ENCODE results near the gene PTPN18. TPM values are rescaled to one million over a fixed set of nuclear protein-coding genes. Genes with fewer than 3 reads are reported as not detected.

The PTPN18 gene
- total and polyA plus RNA-seq, 11 donors: 9.7 to 42.5 (median 12.6) TPM

DNA sequence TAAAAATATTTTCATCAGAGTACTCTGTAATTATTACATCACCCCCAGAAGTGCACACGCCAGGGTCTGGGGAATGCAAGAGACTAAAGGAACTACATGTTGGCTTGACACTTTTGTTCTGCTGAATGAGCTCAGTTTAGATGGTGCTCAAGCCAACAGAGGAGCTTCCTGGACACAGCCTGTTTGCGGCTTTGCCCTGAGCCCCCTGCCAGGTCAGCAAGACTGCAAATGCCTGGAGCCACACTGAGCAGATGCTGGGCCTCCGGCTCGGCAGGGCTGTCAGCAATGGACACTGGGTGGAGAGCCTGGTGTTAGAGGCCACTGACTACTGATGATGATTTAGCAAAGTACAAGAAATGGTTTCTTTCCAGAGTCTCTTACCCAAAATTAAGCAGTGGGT lies 31.9 kb downstream of the PTPN18 start:
- TF ChIP-seq POLR2A (IDR thresholded peaks at IDR 0.05): no peak
- no peak for TF ChIP-seq CTCF (IDR thresholded peaks at IDR 0.05)
- Histone ChIP-seq H3K27me3 (no peaks in the 10 kb centered on the region), H3K9me3 (no peaks in the 10 kb centered on the region), H3K4me1 (peaks cover 0 to 66% (median 44%) of the 10 kb centered on the region in 12 donors), H3K27ac (peak overlapping the region; percentile 35 to 84 (median 68)), H3K36me3 (peaks cover 0 to 3% (median 0%) of the 10 kb centered on the region in 9 donors), H3K4me3 (no peak overlapping the region)
- DNase-seq: peak in 2 of 5 donors; percentile 40 to 63
- 48 to 54% (median 50%) methylated on average over 4 of the region's 4 CpGs for WGBS, 4 donors
- ATAC-seq: peak in 2 of 4 donors; percentile 2 to 15
- intact Hi-C loops (cut with DNase I): loop anchor here in 2 of 10 donors (2.0 kb wide), 1 partner anchor 15 kb away; no protein-coding TSS in a partner anchor

DNA sequence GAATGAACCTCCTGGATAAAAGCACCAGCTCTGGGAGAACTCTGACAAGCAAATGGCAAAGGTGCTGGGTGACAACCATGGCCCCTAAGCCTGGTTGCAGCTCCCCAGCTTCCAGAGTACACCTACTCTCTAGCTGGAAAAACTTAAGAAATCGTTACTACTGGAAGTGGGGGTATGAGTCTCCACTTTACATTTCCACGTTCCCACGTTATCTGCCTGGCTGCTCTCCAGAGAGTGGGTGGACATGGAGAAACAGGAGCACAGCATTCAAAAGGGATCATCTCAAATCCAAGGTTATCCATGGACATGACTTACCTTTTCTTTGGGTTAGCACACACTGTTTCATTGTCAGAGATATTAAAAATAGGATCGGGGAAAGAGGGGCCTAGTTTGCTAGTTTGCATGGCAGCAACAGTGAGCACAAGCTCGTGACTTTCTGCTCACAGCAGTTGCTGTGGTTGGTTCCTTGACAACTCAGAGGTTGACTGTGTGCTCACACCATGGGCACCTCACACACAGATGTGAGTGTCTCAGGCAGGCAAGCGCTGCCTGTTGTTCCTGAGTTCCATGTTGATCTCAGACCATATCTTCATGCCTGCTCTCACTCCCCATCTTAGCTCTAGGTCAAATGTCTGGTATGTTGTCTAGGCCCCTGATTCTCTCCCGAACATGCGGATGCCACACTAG lies 32.5 kb downstream of the PTPN18 start:
- no peak overlapping the region for H3K4me3 ChIP-seq
- ATAC-seq (no peak), DNase-seq (no peak)
- intact Hi-C loops (cut with DNase I): no loop called here
- H3K36me3 ChIP-seq: no peaks in the 10 kb centered on the region
- H3K27ac ChIP-seq: peak overlapping the region; percentile 35 to 84 (median 68)
- H3K27me3 ChIP-seq: no peaks in the 10 kb centered on the region
- no peaks in the 10 kb centered on the region for H3K9me3 ChIP-seq
- TF ChIP-seq CTCF (IDR thresholded peaks at IDR 0.05): no peak
- TF ChIP-seq POLR2A (IDR thresholded peaks at IDR 0.05): no peak
- WGBS, 4 donors: 70 to 75% (median 72%) methylated on average over 8 of the region's 8 CpGs
- H3K4me1 ChIP-seq: peaks cover 0 to 66% (median 44%) of the 10 kb centered on the region in 12 donors

- Histone ChIP-seq H3K27me3 (no peaks in the 10 kb centered on the region), H3K4me3 (no peak overlapping the region), H3K4me1 (peaks cover 0 to 66% (median 44%) of the 10 kb centered on the region in 12 donors), H3K36me3 (no peaks in the 10 kb centered on the region), H3K27ac (peak overlapping the region in 3 of 12 donors; percentile 88 to 94 (median 92)), H3K9me3 (no peaks in the 10 kb centered on the region)
- intact Hi-C loops (cut with DNase I): no loop called here
- TF ChIP-seq POLR2A (IDR thresholded peaks at IDR 0.05) (no peak), CTCF (IDR thresholded peaks at IDR 0.05) (no peak)
- DNase-seq (no peak), ATAC-seq (no peak)
- WGBS, 4 donors: 83 to 90% (median 86%) methylated on average over 6 of the region's 6 CpGs
Observed at GRCh38 chr2:130389358-130389757, 33.5 kb downstream of the PTPN18 start.

DNA sequence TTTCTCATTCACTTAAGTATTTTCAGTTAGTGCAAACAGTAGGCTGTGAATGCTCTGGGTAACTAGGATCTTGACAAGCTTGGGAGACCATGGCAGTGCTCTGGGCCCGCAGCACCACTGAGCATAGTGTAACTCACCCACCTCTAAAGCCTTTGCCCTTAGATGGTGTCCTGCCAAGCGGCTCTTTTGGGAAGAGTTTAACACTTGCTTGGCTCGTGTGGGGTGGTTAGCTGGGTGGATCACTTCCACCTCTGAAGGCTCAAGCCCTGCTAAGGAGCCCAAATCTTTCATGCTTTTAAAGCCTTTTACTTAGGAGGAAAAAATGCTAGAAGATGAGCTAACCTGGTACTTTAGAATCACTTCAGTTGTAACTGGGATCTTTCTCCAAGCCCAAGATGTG lies 33.9 kb downstream of the PTPN18 start:
- Histone ChIP-seq H3K36me3 (no peaks in the 10 kb centered on the region), H3K4me3 (no peak overlapping the region), H3K27ac (peak overlapping the region in 9 of 12 donors; percentile 79 to 94 (median 88)), H3K4me1 (peaks cover 0 to 66% (median 44%) of the 10 kb centered on the region in 12 donors), H3K9me3 (no peaks in the 10 kb centered on the region), H3K27me3 (no peaks in the 10 kb centered on the region)
- 89 to 96% (median 93%) methylated on average over 3 of the region's 3 CpGs for WGBS, 4 donors
- DNase-seq: no peak
- TF ChIP-seq CTCF (IDR thresholded peaks at IDR 0.05): no peak
- no peak for TF ChIP-seq POLR2A (IDR thresholded peaks at IDR 0.05)
- no peak for ATAC-seq
- intact Hi-C loops (cut with DNase I): loop anchor here in 2 of 10 donors (2.0 to 5.0 kb wide), 2 partner anchors 32 to 47 kb away; partner anchors contain the start of genes IMP4 (in 1 of the 2) and PTPN18 (in 1 of the 2)

All from heart left ventricle (tissue), 16 donors.